CD4-positive, CD25-positive, alpha-beta regulatory T cell (primary cell): ENCODE results near the gene PARP4. TPM values are rescaled to one million over a fixed set of nuclear protein-coding genes. Genes with fewer than 3 reads are reported as not detected.
"Not testable (repeated sequence)": the region's sequence is repeated elsewhere in the genome, so short reads cannot be mapped to it uniquely, and the experiment has no call there.

Experiments
- ATAC-seq, 2 donors: fragments of 150-1000 bp; cut with Tn5 transposase; one replicate each; pipeline ENCODE4 v1.10.0; 2021; ENCODE audit warnings: low read depth in 2 of 2, moderate number of reproducible peaks in 2 of 2, moderate library complexity in 1 of 2
- DNase-seq, 3 donors: peaks; one replicate each; pipeline versions ENCODE4 v3.0.0 to v3.0.0-alpha.2; 2012 to 2022; ENCODE audit warnings: mixed read lengths in 1 of 3
- H3K27ac ChIP-seq: one replicate; pipeline ENCODE4 v1.7.0; 2013; ENCODE audit warnings: mild to moderate bottlenecking, low read length; ENCODE audit not compliant: insufficient read depth, poor library complexity, severe bottlenecking
- H3K27me3 ChIP-seq: one replicate; pipeline ENCODE4 v1.7.0; 2013; ENCODE audit warnings: low read length; ENCODE audit not compliant: control insufficient read depth, insufficient read depth
- H3K36me3 ChIP-seq: one replicate; pipeline ENCODE4 v1.7.0; 2013; ENCODE audit warnings: mild to moderate bottlenecking, low read length, moderate library complexity; ENCODE audit not compliant: control insufficient read depth, insufficient read depth
- H3K4me1 ChIP-seq: 2 replicates; pipeline ENCODE4 v1.7.0; 2013; ENCODE audit warnings: mild to moderate bottlenecking, low read length; ENCODE audit not compliant: insufficient read depth, control insufficient read depth, poor library complexity, severe bottlenecking
- H3K4me3 ChIP-seq: one replicate; pipeline ENCODE4 v1.7.0; 2013; ENCODE audit warnings: low read depth, mild to moderate bottlenecking, low read length, moderate library complexity
- H3K9me3 ChIP-seq, 2 experiments: 1 replicate in 1 of 2; 2 replicates in 1 of 2; pipeline ENCODE4 v1.7.0; 2013; ENCODE audit warnings: low read length in 2 of 2, mild to moderate bottlenecking in 1 of 2, moderate library complexity in 1 of 2; ENCODE audit not compliant: control insufficient read depth in 2 of 2
- H3K27ac Mint-ChIP-seq, 3 donors: one replicate each; pipeline ENCODE4 v1.8.0; 2020 to 2022; ENCODE audit warnings: mild to moderate bottlenecking in 3 of 3, mixed read lengths in 3 of 3, moderate library complexity in 2 of 3
- H3K27me3 Mint-ChIP-seq: one replicate; pipeline ENCODE4 v1.8.0; 2022; ENCODE audit warnings: mild to moderate bottlenecking, mixed read lengths
- H3K36me3 Mint-ChIP-seq: one replicate; pipeline ENCODE4 v1.8.0; 2020; ENCODE audit warnings: mixed read lengths
- H3K4me1 Mint-ChIP-seq, 4 donors: one replicate each; pipeline ENCODE4 v1.8.0; 2020 to 2022; ENCODE audit warnings: mixed read lengths in 4 of 4, mild to moderate bottlenecking in 1 of 4
- H3K4me3 Mint-ChIP-seq, 4 donors: one replicate each; pipeline ENCODE4 v1.8.0; 2020 to 2022; ENCODE audit warnings: mild to moderate bottlenecking in 4 of 4, mixed read lengths in 4 of 4, moderate library complexity in 3 of 4
- H3K9me3 Mint-ChIP-seq, 7 donors: one replicate each; pipeline ENCODE4 v1.8.0; 2020 to 2022; ENCODE audit warnings: mixed read lengths in 7 of 7, mild to moderate bottlenecking in 3 of 7, moderate library complexity in 2 of 7
- polyA plus RNA-seq, 4 donors: library from polyadenylated mRNA; unstranded; fragments of 300-500 nt; fragmentation: Illumina TruSeq; gene quantifications; one replicate each; pipeline ENCODE4 v1.2.3, GENCODE V29; 2021
- total RNA-seq: library from RNA; stranded (reverse); gene quantifications from one replicate; pipeline ENCODE4 v1.2.3, GENCODE V29; 2022

Gene PARP4
- total and polyA plus RNA-seq, 5 donors from 2014 or later: 61.4 to 71.8 (median 64.4) TPM

DNA sequence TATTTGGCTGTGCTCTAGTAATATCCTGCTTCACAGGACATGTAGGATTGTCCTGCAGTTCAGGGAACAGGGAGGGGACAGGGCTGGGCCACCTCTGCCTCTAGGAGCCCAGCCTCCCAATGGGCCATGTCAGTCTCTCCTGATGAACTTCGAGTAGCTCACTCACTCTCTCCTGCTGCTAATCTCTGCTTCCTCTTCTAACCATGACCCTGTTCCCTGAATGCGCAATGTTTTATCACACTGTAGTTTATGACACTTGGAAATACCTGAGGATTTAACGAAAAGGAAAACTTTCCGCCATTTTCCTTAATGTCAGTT lies 9.2 kb downstream of the PARP4 start:
- Mint-ChIP-seq H3K27me3 (no peaks in the 10 kb centered on the region), H3K9me3 (no peaks in the 10 kb centered on the region), H3K4me3 (no peak overlapping the region), H3K4me1 (peaks cover 20 to 35% (median 25%) of the 10 kb centered on the region in 4 donors), H3K36me3 (peaks cover 26% of the 10 kb centered on the region), H3K27ac (peak overlapping the region; percentile 43 to 73 (median 61))
- Histone ChIP-seq H3K4me3 (no peak overlapping the region), H3K27ac (no peak overlapping the region), H3K9me3 (no peaks in the 10 kb centered on the region), H3K36me3 (peaks cover 54% of the 10 kb centered on the region), H3K4me1 (peaks cover 6% of the 10 kb centered on the region), H3K27me3 (no peaks in the 10 kb centered on the region)
- DNase-seq (no peak), ATAC-seq (no peak)

GRCh38 chr13:24502533-24503378 lies 9.8 kb downstream of the PARP4 start:
- no peaks in the 10 kb centered on the region for H3K9me3 ChIP-seq
- no peak for ATAC-seq
- peaks cover 26% of the 10 kb centered on the region for H3K36me3 Mint-ChIP-seq

DNA sequence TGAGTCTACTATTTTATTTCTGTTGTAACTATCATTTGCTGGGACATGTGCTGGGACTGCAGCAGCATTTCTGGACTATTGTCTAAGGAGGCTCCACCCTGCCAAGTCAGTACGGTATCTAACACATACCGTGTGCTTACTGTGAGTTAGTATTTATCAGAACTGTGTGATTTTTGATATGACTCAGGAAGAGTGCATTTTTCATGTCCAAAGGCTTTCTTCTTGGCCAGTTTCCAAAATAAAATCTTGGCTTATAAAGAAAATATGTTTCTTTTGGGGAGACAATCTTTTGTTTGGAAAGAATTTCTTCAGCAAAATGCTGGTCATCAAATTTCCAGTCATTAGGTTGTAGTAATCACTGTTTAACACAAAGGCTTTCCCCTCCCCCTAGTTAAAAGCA lies 11.6 kb downstream of the PARP4 start:
- H3K27ac Mint-ChIP-seq: peak overlapping the region in 1 of 3 donors; percentile 15
- no peak for ATAC-seq

More at GRCh38 chr13:24502533-24503378, 9.8 kb downstream of the PARP4 start:
- Histone ChIP-seq H3K36me3 (peaks cover 55% of the 10 kb centered on the region), H3K27ac (no peak overlapping the region), H3K4me1 (peaks cover 2% of the 10 kb centered on the region), H3K4me3 (no peak overlapping the region), H3K27me3 (no peaks in the 10 kb centered on the region)
- Mint-ChIP-seq H3K4me1 (peaks cover 17 to 30% (median 21%) of the 10 kb centered on the region in 4 donors), H3K9me3 (no peaks in the 10 kb centered on the region), H3K27ac (peak overlapping the region; percentile 43 to 73 (median 70)), H3K27me3 (no peaks in the 10 kb centered on the region), H3K4me3 (peak overlapping the region in 1 of 4 donors; percentile 9)
- no peak for DNase-seq

DNA sequence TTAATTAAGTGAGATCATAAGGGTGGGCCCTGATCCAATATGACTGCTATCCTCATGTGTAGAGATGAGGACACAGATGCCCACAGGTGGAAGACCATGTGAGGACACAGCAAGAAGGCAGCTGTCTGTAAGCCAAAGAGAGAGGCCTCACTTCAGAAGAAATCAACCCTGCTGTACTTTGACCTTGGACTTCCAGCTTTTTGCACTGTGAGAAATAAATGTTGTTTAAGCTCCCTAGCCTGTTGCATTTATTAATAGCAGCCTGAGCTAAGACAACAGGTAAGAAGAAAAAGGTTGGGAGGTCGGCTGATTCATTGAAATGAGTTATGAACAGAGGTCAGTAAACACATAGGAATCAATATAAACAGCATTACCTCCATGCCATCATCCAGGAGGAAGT lies 14.8 kb downstream of the PARP4 start:
- no peaks in the 10 kb centered on the region for H3K4me1 ChIP-seq
- Mint-ChIP-seq H3K9me3 (no peaks in the 10 kb centered on the region), H3K27ac (no peak overlapping the region), H3K27me3 (no peaks in the 10 kb centered on the region), H3K4me3 (no peak overlapping the region), H3K36me3 (peaks cover 53% of the 10 kb centered on the region), H3K4me1 (peaks cover 7 to 15% (median 12%) of the 10 kb centered on the region in 4 donors)
- H3K27ac ChIP-seq: no peak overlapping the region
- H3K27me3 ChIP-seq: no peaks in the 10 kb centered on the region
- DNase-seq (no peak), ATAC-seq (no peak)
- H3K36me3 ChIP-seq: peaks cover 80% of the 10 kb centered on the region
- no peak overlapping the region for H3K4me3 ChIP-seq
- no peaks in the 10 kb centered on the region for H3K9me3 ChIP-seq

More for the DNA sequence above, 11.6 kb downstream of the PARP4 start:
- Mint-ChIP-seq H3K9me3 (no peaks in the 10 kb centered on the region), H3K4me1 (peaks cover 13 to 23% (median 18%) of the 10 kb centered on the region in 4 donors), H3K27me3 (no peaks in the 10 kb centered on the region), H3K36me3 (peaks cover 33% of the 10 kb centered on the region), H3K4me3 (no peak overlapping the region)
- H3K27ac ChIP-seq: no peak overlapping the region
- H3K27me3 ChIP-seq: no peaks in the 10 kb centered on the region
- no peaks in the 10 kb centered on the region for H3K9me3 ChIP-seq
- no peak overlapping the region for H3K4me3 ChIP-seq
- DNase-seq: no peak
- peaks cover 65% of the 10 kb centered on the region for H3K36me3 ChIP-seq
- no peaks in the 10 kb centered on the region for H3K4me1 ChIP-seq

DNA sequence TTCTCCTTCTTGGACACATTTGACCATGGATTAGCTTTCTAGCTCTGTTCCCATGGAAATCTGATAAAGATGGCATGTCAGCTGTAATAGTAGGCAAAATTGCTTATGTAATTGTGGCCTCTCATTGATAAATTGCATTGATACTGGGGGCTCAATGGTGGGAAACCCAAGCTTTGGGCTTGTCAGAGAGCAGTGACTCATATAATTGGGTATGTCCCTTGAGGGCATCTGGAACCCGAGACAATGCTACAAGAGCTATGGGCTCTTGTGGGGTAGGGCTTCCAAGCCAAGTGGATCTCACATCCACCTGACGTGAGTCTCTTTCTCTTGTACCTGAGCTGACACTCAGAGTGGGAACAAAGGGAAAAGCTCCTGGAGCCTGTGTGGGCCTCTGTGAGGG lies 16.3 kb downstream of the PARP4 start:
- H3K4me3 Mint-ChIP-seq, H3K9me3 ChIP-seq, H3K4me1 ChIP-seq, DNase-seq, H3K27me3 ChIP-seq, ATAC-seq, H3K9me3 Mint-ChIP-seq, H3K27ac ChIP-seq, H3K4me1 Mint-ChIP-seq, H3K27me3 Mint-ChIP-seq, H3K4me3 ChIP-seq, H3K27ac Mint-ChIP-seq: not testable (repeated sequence)
- H3K36me3 ChIP-seq: peaks cover 86% of the 10 kb centered on the region
- peaks cover 48% of the 10 kb centered on the region for H3K36me3 Mint-ChIP-seq

DNA sequence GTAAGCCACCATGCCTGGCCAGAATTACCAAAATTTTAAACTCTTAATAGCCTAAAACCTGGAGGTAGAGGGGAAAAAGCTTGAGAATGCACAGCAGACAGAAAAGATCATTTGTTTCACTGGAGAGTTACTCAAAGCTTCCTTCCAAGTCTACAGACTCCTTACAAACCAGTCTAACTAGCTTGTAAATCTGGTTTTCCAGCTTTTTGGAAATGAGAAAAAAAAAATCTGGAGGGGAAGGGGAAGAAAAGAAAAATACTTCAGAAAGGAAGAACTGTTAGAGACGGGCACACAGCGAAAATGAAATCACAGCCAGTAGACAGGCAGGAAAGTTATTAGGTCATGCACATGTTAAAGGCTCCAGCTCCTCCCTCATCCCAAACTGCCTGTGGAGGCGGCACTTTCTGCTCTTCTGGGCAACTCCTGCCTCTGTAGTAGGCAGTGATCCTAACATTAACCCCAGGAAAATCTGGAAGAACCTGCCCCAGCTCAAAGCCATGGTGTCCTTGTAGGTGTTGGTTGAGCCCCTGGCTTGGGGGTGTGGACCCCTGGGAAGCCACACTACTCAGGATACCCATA lies 17.3 kb downstream of the PARP4 start:
- H3K9me3 Mint-ChIP-seq: no peaks in the 10 kb centered on the region
- ATAC-seq (no peak), DNase-seq (no peak)
- peaks cover 0 to 2% (median 0%) of the 10 kb centered on the region in 4 donors for H3K4me1 Mint-ChIP-seq
- H3K36me3 Mint-ChIP-seq: peaks cover 53% of the 10 kb centered on the region
- no peaks in the 10 kb centered on the region for H3K27me3 Mint-ChIP-seq
- H3K27ac Mint-ChIP-seq: no peak overlapping the region
- H3K27ac ChIP-seq: no peak overlapping the region
- no peak overlapping the region for H3K4me3 Mint-ChIP-seq
- no peak overlapping the region for H3K4me3 ChIP-seq
- no peaks in the 10 kb centered on the region for H3K9me3 ChIP-seq
- H3K36me3 ChIP-seq: peaks cover 85% of the 10 kb centered on the region
- no peaks in the 10 kb centered on the region for H3K4me1 ChIP-seq
- H3K27me3 ChIP-seq: no peaks in the 10 kb centered on the region

GRCh38 chr13:24493356-24493755 lies 19.2 kb downstream of the PARP4 start:
- H3K4me3 Mint-ChIP-seq: no peak overlapping the region
- ATAC-seq: no peak

More at GRCh38 chr13:24493356-24493755, 19.2 kb downstream of the PARP4 start:
- Histone ChIP-seq H3K27me3 (no peaks in the 10 kb centered on the region), H3K36me3 (peaks cover 87% of the 10 kb centered on the region), H3K9me3 (no peaks in the 10 kb centered on the region), H3K27ac (no peak overlapping the region), H3K4me3 (no peak overlapping the region), H3K4me1 (no peaks in the 10 kb centered on the region)
- no peaks in the 10 kb centered on the region for H3K27me3 Mint-ChIP-seq
- peaks cover 65% of the 10 kb centered on the region for H3K36me3 Mint-ChIP-seq
- H3K27ac Mint-ChIP-seq: no peak overlapping the region
- H3K4me1 Mint-ChIP-seq: no peaks in the 10 kb centered on the region
- no peak for DNase-seq
- H3K9me3 Mint-ChIP-seq: no peaks in the 10 kb centered on the region
